DMS153 (cell line): ENCODE results near the gene CUL9.
"Not testable (repeated sequence)": the region's sequence is repeated elsewhere in the genome, so short reads cannot be mapped to it uniquely, and the experiment has no call there.

Source experiments
- DNase-seq: peaks from one replicate; lab custom pipeline; 2025; lab: John Stamatoyannopoulos, UW

CUL9 gene

GRCh38 chr6:43181942-43182860 is at the start of gene CUL9:
Gene CUL9 (plus strand): TSS chr6:43182196. CDS start chr6:43184311, 2,115 bp downstream.
- DNase-seq, result peak; percentile 42

- no peak for DNase-seq
Measured at GRCh38 chr6:43138267-43138666, 43.7 kb upstream of the CUL9 start.

GRCh38 chr6:43139973-43140372 is 42.0 kb upstream of the CUL9 start:
- DNase-seq, result not testable (repeated sequence)

GRCh38 chr6:43141644-43142043 is 40.4 kb upstream of the CUL9 start:
- DNase-seq, result no peak

- DNase-seq, result no peak
Measured at GRCh38 chr6:43142101-43142500, 39.9 kb upstream of the CUL9 start.

- DNase-seq, result peak; percentile 60
Measured at GRCh38 chr6:43143235-43144128, 38.5 kb upstream of the CUL9 start.

GRCh38 chr6:43144879-43145278 is 37.1 kb upstream of the CUL9 start:
- no peak for DNase-seq

GRCh38 chr6:43146261-43146660 is 35.7 kb upstream of the CUL9 start:
- no peak for DNase-seq

- no peak for DNase-seq
Measured at GRCh38 chr6:43146709-43147688, 35.0 kb upstream of the CUL9 start.

- no peak for DNase-seq
Measured at GRCh38 chr6:43147691-43148477, 34.1 kb upstream of the CUL9 start.

GRCh38 chr6:43149265-43149664 is 32.7 kb upstream of the CUL9 start:
- DNase-seq, result no peak

GRCh38 chr6:43150051-43150751 is 31.8 kb upstream of the CUL9 start:
- no peak for DNase-seq

GRCh38 chr6:43159599-43159998 is 22.4 kb upstream of the CUL9 start:
- no peak for DNase-seq

GRCh38 chr6:43163899-43164298 is 18.1 kb upstream of the CUL9 start:
- DNase-seq, result no peak

GRCh38 chr6:43170417-43170930 is 11.5 kb upstream of the CUL9 start:
- no peak for DNase-seq

GRCh38 chr6:43170931-43171706 is 10.9 kb upstream of the CUL9 start, which contains the start of gene SRF:
Gene SRF (plus strand): TSS chr6:43171269. CDS start chr6:43171657, 388 bp downstream.
- DNase-seq, result peak; percentile 98

- DNase-seq, result no peak
Measured at GRCh38 chr6:43171707-43172103, 10.3 kb upstream of the CUL9 start.

GRCh38 chr6:43172104-43173007 is 9.6 kb upstream of the CUL9 start:
- peak; percentile 16 for DNase-seq
